ENCODE data around the gene ABCD1.
A peak's percentile ranks its signal among the peaks of the same experiment; 100 is the strongest.
"Not testable (repeated sequence)": the region's sequence is repeated elsewhere in the genome, so short reads cannot be mapped to it uniquely, and the experiment has no call there.

The ABCD1 gene

DNA sequence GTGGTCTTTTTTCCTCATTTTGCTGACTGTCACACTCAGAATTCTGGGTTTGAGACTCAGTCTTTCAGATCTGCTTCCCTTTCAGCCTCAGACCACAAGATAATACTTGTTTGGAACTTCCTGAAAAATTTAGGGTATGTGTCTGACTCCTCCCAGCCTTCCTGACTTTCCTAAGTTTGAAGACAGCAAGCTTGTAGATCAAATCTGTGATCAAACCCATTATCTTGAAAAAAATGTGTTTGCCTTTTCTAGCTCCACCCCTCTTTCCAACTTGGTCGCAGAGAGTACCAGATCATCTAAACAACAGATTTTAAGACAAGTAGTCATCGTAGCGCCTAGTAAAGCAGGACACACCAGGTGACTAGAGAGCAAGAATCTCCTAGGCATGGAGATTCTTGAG lies 10.4 kb upstream of the ABCD1 start:
- no peak for DNase-seq

DNA sequence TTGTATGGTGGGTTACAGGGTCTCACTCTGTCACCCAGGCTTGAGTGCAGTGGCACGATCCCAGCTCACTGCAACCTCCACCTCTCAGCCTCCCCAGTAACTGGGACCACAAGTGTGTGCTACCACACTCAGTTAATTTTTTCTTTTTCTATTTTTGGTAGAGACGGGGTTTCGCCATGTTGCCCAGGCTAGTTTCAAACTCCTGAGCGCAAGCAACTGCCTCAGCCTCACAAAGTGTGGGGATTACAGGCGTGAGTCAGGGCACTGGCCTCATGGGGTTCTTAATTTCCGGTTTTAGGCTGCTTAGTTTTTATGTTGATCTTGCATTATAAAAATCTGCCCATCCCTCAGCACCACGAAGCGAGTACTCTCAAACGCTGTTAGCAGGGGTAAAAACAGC lies 7.2 kb upstream of the ABCD1 start:
- no peak for DNase-seq

DNA sequence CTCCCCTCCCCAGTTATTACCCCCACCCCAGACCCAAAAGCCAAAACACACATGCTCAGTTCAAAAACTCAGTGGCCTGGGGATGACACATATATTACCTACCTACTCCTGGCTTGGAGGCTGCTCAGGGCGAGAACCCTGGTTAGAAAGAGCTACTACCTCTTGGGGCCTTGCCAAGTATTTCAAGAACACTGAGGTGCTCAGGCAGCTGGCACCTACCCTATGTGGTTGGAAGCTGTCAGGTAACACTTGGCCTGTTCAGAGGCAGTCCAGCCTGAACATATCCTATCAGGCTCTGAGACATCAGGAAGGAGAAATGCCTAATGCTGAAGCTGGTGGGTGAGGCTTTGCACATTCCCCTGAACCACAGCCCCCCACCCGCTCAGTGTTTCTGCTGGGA lies 5.4 kb upstream of the ABCD1 start:
- no peak for DNase-seq

DNA sequence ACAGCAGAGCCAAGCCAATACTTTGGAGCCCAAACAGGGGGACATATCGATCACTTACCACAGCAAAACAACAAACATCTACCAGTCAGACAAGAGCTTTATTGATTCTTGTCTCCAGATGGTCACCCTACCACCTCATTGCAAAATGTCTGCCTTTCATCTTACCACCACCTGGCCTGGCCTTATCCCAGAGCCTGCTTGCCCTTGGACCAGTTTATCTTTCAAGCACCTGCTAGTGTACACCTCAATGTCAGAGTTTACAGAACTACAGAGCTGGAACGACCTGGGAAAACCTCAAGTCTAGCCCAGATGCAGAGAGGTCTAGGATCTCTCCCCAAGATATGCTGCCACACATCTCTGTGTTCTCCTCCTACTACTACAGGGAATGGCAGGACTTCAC lies 5.0 kb upstream of the ABCD1 start:
- no peak for DNase-seq

DNA sequence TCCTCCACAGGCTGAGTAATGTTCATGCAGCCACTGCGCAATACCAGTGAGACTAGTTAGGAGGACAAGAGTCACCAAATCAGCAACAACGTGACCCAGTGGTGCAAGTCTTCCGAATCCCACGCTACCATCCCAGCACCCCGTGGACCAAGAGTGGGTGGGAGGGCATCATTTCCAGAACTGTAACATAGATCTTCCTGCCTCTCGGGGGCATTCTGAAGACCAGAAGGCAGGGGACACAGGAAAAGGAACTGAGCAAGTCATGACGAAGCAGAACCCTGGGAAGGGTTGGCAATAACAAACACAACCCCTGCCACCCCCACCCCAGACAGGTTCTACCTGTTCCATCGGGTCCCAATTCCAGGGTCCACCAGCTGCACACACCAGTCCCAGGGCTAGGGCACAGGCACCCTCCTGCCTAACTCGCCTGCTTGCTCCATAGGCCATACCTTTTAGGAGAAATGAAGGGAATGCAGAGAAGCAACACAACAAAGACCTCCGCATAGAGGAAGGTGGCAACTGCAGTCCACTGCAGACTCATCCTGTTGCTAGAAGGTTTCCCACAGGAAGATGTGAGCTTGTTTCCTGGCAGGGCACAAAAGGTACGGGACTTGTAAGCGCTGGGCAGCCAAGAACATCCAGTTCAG lies 1.8 kb upstream of the ABCD1 start:
- no peak for DNase-seq

DNA sequence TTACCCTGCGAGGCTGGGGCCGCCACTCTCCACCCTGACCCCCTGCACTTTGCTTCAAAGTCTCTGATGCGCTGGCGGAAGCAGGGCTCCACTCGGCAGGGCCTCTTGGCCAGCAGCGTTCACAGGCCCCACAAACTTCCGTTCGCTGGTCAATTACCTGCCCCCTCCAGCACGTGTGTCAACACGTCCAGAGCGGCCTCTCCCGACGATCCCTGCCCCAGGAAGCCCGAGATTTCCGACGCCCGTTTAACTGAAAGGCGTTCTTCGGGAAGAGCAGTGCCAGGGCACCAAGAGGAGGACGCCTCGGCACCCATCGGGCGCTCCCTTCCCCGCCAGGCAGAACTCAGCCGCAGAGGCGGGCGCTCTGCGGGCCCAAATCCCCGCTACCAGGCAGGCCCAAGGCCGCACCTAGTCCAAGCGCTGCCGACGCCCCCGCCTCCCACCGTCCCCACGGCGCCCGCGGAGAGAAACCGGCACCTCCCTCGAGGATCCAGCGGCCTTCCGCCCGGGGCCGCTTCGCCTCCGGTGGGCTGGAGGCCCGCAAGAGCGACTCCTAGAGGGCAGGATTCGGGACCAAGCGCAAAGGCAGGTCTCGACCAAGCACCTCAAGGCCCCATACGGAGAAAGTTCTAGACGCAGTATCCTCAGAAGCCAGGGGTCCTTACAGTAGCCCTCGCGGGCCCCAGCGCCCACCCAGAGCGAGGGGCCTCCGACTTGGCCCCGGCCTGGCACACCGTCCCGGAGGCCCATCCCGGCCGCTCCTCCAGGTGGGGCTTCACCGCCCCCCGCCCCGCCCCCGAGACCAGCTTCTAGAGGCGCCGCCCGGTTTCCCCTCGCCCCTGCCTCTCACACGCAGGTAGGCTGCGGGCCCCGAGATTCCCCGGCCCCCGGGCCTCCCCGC lies 1.1 kb upstream of the ABCD1 start:
- peak; percentile 29 for DNase-seq

DNA sequence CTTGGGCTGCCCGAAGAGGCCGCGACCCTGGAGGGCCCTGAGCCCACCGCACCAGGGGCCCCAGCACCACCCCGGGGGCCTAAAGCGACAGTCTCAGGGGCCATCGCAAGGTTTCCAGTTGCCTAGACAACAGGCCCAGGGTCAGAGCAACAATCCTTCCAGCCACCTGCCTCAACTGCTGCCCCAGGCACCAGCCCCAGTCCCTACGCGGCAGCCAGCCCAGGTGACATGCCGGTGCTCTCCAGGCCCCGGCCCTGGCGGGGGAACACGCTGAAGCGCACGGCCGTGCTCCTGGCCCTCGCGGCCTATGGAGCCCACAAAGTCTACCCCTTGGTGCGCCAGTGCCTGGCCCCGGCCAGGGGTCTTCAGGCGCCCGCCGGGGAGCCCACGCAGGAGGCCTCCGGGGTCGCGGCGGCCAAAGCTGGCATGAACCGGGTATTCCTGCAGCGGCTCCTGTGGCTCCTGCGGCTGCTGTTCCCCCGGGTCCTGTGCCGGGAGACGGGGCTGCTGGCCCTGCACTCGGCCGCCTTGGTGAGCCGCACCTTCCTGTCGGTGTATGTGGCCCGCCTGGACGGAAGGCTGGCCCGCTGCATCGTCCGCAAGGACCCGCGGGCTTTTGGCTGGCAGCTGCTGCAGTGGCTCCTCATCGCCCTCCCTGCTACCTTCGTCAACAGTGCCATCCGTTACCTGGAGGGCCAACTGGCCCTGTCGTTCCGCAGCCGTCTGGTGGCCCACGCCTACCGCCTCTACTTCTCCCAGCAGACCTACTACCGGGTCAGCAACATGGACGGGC lies 579 bp downstream of the ABCD1 start:
- no peak for DNase-seq

DNA sequence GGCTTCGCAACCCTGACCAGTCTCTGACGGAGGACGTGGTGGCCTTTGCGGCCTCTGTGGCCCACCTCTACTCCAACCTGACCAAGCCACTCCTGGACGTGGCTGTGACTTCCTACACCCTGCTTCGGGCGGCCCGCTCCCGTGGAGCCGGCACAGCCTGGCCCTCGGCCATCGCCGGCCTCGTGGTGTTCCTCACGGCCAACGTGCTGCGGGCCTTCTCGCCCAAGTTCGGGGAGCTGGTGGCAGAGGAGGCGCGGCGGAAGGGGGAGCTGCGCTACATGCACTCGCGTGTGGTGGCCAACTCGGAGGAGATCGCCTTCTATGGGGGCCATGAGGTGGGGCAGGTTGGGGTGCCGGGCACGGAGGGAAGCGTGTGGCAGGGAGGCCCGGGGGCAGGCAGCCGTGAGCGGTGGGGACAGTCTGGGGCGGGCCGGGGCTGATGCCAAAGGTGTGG lies 1.2 kb downstream of the ABCD1 start:
- DNase-seq: no peak

DNA sequence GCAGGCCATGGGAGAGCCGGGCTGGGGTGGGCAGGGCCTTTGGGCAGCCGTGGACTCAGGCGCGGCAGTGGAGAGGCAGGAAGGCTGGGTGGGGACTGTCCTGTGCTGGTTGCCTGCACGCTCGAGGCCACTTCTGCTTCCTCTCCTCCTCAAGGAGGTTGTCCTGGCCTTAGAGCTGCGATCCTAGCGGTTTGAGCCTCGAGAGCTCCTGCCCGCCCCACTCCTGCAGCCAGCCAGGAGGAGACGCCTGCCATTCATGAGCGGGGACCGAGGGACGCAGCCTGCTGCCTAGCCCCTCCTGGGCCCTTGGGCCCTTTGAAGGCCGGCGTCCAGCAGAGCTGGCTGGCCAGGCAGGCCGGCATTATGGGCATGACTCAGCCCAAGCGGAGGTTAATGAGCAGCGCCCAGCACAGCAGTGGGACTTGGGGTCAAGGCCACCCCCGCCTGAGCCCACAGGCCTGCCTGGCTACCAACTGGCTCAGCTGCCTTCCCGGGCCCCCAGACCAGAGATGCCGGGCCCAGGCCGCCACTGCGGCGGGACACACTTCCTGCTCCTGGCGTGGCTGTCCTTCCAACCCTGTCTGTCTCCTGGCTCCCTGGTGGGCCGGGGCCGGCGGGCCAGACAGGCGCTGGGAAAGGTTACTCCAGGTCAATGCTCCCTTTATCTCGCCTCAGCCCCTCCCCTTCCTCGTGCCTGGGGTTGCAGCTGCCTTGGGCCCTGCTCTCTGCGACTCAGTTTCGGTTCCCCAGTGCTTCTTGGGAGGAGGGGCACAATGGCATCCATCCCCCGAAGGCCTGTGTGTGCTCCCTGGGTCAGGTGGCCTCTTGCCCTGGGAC lies 1.8 kb downstream of the ABCD1 start:
- DNase-seq: peak; percentile 13

DNA sequence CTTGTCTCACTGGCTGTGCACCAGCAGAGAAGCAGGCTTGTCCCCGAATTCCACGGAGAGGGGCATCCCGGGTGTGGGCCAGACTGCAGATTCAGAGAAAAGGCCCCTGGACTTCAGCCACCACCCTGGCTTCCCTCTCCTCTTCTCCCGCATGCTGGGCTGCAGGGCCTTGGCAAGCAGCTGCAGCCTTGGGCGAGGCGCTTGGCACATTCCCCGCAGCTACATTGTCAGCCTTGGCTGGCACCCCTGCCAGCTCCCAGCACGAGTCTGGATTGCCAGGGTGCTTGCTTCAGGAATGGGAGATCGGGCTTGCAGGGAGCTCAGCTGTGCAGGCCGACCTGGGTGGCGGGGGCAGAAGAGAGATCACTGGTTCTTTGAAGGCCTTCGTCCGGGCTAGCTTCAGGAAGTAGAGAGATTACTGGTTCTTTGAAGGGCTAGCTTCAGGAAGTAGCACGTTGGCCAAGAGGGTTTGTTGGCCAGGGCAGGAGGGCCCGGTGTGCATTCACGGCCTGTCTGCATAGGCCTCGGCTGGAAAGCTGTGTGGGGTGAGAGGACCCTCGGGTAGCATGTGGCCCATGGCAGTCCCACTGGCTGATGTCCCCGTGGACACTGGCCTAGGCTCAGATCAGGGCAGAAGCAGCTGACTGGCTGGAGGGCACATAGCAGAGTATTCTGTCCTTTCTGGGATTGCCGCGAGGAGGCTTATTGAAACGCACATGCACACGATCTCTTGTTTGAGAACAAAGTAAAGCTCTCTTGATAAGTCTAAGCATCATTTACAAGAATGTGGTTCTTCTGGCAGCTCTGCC lies 2.7 kb downstream of the ABCD1 start:
- DNase-seq: no peak

DNA sequence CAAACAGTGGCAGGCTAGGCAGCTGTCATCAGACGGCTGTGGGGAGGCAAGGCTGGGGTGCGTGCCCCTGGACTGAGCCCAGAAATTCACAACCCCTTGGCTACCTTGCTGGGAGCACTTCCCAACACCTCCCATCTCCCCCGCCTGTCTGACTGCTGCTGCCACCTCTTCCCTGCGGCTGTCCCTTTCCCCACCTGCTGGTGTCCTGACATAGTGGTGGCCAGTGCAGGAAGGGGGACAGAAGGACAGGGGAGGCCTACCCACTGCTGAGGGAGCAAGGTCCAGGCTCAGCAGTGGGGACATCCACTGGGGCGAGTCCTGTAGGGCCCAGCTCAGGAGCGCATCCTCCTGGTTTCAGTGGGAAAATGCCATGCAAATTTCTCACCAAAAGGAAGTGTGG lies 3.4 kb downstream of the ABCD1 start:
- no peak for DNase-seq

DNA sequence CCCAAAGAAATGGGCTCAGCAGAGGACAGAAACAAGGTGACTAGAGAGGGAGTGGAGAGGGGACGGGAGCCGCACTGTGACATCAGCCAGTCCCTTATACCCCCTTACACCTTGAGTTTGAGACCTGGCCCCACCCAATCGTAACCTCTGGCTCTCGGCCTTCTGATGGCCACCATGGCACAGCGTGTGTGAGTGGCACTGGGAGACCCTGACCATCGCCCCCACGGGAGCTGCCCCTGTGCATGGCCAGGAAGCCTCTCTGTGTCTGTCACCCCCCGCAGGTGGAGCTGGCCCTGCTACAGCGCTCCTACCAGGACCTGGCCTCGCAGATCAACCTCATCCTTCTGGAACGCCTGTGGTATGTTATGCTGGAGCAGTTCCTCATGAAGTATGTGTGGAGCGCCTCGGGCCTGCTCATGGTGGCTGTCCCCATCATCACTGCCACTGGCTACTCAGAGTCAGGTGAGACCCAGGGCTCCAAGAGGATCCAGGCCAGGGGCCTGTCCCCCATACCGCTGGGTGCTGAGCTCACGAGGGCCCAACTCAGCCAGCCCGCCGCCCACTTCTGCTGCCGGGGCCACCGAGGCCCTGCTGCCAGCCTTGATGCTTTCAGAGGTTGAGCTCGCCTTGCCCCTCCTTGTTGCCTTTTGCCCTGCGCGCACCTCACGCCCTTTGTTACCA lies 4.4 kb downstream of the ABCD1 start:
- DNase-seq: no peak

DNA sequence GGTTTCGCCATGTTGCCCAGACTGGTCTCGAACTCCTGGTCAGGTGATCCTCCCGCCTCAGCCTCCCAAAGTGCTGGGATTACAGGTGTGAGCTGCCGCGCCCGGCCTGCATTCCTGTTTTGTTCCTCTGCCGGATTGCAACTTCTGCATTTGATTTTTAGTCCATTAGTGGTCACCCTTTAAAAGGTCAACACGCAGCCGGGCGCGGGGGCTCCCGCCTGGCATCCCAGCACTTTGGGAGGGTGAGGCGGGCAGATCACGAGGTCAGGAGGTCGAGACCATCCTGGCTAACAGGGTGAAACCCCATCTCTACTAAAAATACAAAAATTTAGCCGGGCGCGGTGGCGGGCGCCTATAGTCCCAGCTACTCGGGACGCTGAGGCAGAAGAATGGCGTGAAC lies 5.5 kb downstream of the ABCD1 start:
- not testable (repeated sequence) for DNase-seq

DNA sequence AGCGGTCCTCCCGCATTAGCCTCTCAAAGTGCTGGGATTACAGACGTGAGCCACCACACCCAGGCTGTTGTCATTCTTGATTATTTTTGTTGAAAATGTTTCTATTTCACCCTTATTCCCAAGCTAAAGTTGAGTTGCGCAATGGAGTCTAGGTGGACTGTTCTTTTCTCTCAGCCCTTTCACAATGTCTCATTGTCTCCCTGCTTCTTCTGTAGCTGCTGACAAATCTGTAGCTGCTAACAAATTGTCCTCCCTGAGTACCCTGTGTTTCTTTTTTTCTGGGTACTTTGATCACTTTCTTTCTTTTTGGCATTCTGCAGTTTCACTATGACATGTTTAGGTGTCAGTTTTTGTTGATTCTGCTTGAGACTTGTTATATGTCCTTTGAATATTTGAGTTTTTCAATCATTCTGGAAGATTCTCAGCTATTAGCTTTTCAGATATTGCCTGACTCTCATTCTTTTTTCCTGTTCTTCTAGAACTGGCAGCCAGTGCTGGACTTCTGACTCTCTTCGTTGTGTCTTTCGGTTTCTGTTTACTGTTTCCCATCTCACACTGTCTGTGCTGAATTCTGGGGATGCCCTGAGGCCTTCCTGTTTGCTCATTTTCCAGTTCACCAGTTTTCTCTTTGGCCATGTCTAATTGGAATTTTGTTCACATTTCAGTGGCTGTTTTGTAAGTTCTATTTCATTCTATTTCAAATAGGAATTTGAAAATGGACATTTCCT lies 6.6 kb downstream of the ABCD1 start:
- no peak for DNase-seq

DNA sequence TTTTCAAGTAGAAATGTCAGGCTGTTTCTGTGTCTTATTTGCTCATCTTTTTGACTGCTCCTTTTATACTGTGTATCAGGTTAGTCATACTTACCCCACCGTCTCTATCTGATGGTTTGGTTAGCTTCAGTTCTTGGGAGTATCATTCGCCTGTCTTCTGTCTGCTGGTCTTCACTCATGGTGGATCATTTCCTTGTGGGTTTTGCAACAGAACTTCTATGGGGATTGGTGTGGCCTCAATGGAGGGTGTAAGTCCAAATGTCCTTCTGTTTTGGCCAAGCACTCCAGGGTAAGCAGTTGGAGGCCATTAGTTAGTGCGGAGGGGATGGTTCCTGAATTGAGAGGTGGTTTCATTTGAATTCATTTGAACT lies 7.2 kb downstream of the ABCD1 start:
- no peak for DNase-seq

DNA sequence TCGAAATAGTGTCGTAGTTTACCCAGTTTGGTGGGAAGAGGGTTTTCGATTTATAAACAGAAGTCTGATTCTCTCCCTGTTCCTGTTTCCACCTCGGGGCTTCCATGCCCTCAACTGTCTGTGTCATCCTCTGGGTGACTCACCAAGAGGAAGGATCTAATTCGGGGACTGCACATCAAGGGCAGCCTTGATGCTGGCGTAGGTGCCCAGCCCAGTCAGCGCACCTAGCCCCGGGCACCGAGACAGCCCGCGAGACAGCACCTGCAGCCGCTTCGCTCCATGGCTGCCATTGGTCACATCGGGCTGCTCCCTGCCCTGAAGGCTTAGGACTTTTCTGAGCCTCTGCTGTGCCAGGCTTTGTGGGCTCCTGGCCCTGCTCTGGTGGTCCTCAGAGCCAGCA lies 7.7 kb downstream of the ABCD1 start:
- no peak for DNase-seq

DNA sequence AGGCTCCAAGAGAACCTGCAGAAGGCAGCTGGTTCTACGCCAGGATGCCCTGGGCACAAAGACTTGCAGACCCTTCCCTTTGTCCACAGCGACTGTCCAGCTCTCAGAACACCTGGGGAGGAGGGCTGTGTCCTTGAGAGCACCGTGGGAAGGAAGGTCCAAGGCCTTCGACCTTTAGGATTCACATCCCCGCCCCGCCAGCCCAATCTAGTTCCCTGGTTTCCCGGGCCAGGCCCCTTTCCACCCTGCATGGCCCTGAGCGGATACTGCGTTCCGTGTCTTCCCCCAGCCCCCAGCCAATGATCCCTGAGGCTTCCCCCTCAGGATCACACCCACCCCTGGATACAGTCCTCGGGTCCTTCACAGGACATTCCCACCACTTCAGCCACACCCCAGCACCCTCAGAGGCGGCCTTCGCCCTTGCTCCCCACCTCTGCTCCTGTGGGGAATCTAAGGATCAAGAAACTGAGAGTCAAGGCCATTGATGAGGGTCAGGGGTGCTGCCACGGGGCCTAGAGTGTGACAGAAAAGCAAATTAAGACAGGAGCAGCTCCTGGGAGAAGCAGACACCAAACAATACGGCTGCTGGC lies 9.1 kb downstream of the ABCD1 start:
- DNase-seq: no peak

DNA sequence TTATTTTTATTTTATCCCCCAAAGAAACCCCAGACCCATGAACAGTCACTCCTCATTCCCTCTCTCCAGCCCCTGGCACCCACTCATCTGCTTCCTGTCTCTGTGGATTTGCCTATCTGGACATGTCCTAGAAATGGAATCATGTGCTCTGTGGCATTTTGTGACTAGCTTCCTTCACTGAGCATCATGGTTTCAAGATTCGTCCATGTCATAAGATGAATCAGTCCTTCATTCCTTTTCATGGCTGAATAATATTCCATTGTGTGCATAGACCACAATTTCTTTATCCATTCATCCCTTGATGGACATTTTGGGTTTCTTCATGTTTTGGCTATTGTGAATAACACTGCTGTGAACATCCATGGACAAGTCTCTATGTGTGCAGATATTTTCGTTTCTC lies 10.2 kb downstream of the ABCD1 start:
- DNase-seq: no peak

DNA sequence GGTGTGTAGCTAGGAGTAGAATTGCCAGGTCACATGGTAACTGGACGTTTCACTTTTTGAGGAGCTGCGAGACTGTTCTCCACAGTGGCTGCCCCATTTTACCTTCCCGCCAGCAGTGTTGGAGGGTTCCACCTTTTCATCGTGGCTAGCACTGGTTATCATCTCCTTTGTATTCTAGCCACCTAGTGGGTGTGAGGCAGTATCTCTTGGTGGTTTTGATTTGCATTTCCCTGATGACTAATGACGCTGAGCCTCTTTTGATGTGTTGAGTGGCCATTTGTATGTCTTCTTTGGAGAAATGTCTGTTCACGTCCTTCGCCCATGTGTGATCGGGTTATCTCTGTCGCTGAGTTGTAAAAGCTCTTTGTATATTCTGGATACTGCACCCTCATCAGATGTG lies 10.6 kb downstream of the ABCD1 start:
- DNase-seq: no peak

Data from fibroblast of skin of abdomen (primary cell).